Measurements from ENCODE around the gene WDR88.
"Not testable (repeated sequence)": the region's sequence is repeated elsewhere in the genome, so short reads cannot be mapped to it uniquely, and the experiment has no call there.

Gene WDR88

DNA sequence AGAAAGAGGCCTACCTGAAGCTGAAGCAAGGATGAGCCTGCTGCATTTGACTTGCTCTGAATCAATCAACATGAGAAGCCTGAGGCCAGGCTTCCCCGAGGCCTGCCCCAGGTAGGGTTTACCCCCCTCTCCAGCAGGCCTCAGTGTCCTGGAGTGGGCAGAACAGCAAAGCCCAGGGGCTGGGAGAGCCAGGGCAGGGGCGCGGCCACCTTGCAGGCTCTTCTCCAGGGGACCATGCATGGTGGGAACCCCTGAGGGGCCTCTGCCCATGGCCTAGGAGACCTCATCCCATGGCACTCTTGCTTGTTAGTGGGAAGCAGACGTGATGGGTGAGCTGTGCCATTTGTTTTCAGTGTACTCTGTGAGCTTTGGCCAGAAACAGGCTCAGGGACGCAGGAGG lies 42.3 kb downstream of the WDR88 start:
- DNase-seq, result no peak

DNA sequence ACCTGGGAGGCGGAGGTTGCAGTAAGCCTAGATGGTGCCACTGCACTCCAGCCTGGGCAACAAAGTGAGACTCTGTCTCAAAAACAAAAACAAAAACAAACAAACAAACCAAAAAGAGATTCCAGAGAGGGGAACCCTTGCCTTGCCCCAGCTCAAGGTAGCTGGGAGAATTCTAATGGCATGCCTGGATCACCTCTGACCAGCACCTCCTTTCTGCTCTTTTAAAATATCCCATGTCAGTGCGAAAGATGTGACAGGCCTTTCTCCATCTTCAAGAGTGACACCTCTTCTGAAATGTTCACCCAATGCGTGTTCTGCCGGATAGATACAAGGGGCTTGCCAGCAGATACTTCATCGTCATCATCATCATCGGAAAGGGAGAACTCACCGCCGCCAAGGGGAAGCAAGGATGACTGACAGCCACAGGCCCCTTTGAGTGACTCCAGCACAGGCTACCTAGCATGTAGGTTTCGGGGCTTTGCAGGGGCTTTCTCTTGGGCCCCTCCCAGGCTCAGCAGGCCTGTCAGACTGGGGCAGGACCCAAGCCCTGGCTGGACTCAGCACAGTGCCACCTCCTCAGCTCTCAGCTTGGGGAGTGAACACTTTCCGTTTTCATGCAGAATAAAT lies 43.4 kb downstream of the WDR88 start:
- no peak for DNase-seq

GRCh38 chr19:33175886-33176669 lies 44.2 kb downstream of the WDR88 start:
- peak in 1 of 2 experiments; percentile 37 for DNase-seq

DNA sequence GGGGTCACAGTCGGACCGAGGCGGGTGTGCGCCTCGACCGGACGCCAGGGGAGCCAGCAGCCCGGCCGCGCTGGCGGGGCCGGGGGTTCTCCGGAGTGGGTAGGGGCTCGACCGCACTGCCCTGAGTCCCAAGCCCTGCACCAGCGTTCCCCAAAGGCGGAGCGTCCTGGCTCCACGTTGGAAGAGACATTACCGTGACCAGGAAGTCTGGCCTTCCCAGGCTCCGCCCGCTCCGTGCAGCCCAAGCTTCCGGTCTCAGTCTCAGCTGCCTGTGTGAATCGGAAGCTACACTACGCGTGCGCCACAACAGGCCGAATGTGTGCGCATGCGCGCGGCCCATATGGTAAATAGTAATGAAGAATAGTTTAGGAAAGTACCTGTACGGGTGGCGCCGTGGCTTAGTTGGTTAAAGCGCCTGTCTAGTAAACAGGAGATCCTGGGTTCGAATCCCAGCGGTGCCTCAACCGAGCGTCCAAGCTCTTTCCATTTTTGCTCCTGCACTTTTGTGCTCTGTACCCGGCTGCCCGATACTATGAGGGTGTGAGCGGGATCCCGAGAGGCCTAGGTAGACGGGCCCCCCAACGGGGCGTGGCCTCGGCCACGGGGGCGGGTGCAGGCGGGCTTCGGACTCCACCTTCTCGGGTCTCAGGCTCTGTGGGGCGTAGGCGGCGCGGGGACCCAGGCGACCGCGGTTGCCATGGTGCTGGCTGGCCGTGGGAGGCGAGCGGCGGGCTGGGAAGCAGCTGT lies 44.9 kb downstream of the WDR88 start:
- peak; percentile 99 for DNase-seq

DNA sequence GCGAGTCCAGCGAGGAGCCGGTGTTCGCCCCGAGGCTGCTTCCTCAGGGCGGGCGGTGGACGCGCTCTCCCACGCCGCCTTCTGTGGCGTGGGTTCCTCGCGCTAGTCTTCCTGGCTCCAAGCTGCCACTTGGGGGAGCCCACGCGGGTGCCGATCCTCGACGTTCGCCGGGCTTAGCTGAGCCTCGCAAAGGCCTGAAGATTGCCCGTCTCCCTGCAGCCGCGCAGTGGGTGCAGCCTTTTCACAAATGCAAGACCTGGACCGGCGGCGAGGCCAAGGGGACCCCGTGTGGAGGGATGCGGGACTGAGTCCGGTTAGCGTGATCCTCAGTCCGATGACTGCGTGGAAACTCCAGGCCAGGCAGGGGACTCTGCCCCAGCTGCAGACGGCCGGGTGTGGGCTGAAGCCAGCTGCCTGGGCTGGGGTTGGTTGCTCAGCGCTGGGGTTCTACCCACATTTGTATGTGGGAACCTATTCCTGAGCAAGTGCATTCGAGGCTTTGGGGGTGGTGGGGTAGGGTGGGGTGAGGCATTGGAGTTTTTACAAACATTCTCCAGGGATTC lies 45.6 kb downstream of the WDR88 start:
- no peak for DNase-seq

- DNase-seq, result no peak
Observed at GRCh38 chr19:33186431-33187182, 54.7 kb downstream of the WDR88 start.

- DNase-seq, result no peak
Observed at GRCh38 chr19:33187183-33187540, 55.2 kb downstream of the WDR88 start.

GRCh38 chr19:33189453-33189852 lies 57.5 kb downstream of the WDR88 start:
- DNase-seq, result no peak

- DNase-seq, result not testable (repeated sequence)
Observed at GRCh38 chr19:33191092-33191491, 59.2 kb downstream of the WDR88 start.

- no peak for DNase-seq
Observed at GRCh38 chr19:33191501-33191900, 59.6 kb downstream of the WDR88 start.

GRCh38 chr19:33192010-33192409 lies 60.1 kb downstream of the WDR88 start:
- DNase-seq, result no peak

- DNase-seq, result no peak
Observed at GRCh38 chr19:33193269-33193864, 61.5 kb downstream of the WDR88 start.

GRCh38 chr19:33193865-33194362 lies 62.0 kb downstream of the WDR88 start, which contains the start of gene LRP3:
LRP3 (plus strand) TSS chr19:33194330; CDS start chr19:33194786, 456 bp downstream.
- no peak for DNase-seq

GRCh38 chr19:33194532-33194885 lies 62.6 kb downstream of the WDR88 start:
- no peak for DNase-seq

- DNase-seq, result no peak
Observed at GRCh38 chr19:33194886-33195644, 63.2 kb downstream of the WDR88 start.

GRCh38 chr19:33195645-33196347 lies 63.9 kb downstream of the WDR88 start:
- DNase-seq, result no peak

GRCh38 chr19:33196446-33197193 lies 64.7 kb downstream of the WDR88 start:
- DNase-seq, result no peak

DNA sequence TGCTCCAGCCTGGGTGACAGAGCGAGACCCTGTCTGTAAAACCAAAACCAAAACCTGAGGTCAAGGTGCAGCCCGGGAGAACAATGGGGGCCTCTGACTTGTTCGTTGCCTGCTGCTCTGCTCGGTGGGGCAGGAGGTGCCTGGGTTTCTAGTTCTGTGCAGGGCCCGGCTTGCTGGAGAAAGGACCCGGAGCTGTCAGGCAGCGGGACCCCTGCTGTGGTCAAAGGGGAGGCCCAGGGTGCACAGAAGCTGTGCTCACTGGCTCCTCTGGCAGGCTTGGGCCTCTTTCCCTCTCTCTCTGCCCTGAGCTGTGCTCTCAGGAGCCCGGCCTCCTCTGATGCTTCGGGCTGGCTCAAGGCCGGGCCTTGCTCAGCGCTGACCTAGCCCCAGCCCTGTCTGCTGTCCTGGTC lies 65.7 kb downstream of the WDR88 start:
- no peak for DNase-seq

GRCh38 chr19:33198169-33198568 lies 66.3 kb downstream of the WDR88 start:
- no peak for DNase-seq

Measured in activated T-cell treated with anti-CD3 and anti-CD28 coated beads, Interleukin-2, amount 50 U/mL, for 48 hours (primary cell).